Suprapubic skin (tissue), 4 donors: ENCODE data around the gene CLEC7A. TPM values are rescaled to one million over a fixed set of nuclear protein-coding genes. Genes with fewer than 3 reads are reported as not detected.

Experiments used
- DNase-seq, 2 donors: peaks; one replicate each; pipeline ENCODE4 v3.0.0-alpha.2; 2019; ENCODE audit warnings: low spot score in 2 of 2
- H3K27ac ChIP-seq: fragments of 200-600 bp; sonication (generic); one replicate; pipeline ENCODE4 v1.5.1; 2019
- H3K27me3 ChIP-seq: fragments of 200-600 bp; sonication (generic); one replicate; pipeline ENCODE4 v1.5.1; 2019
- H3K36me3 ChIP-seq: fragments of 200-600 bp; sonication (generic); one replicate; pipeline ENCODE4 v1.5.1; 2019
- H3K4me1 ChIP-seq: fragments of 200-600 bp; sonication (generic); one replicate; pipeline ENCODE4 v1.5.1; 2019
- H3K4me3 ChIP-seq: fragments of 200-600 bp; sonication (generic); one replicate; pipeline ENCODE4 v1.5.1; 2019; ENCODE audit warnings: mild to moderate bottlenecking
- H3K9me3 ChIP-seq: fragments of 200-600 bp; sonication (generic); one replicate; pipeline ENCODE4 v1.5.1; 2019
- EP300 ChIP-seq: sonication (generic); formaldehyde crosslinking; IDR thresholded peaks from one replicate; pipeline ENCODE4 v1.6.1; 2017; ENCODE audit warnings: antibody characterized with exemption
- POLR2A ChIP-seq, 2 donors: fragments of 450-650 bp; IDR thresholded peaks; one replicate each; pipeline ENCODE4 v1.6.1; 2017; ENCODE audit warnings: antibody characterized with exemption in 2 of 2, mild to moderate bottlenecking in 2 of 2, moderate library complexity in 2 of 2
- POLR2AphosphoS5 ChIP-seq, 3 donors: sonication (generic); formaldehyde crosslinking; IDR thresholded peaks; one replicate each; pipeline ENCODE4 v1.6.1; 2017; ENCODE audit warnings: antibody characterized with exemption in 3 of 3
- WGBS: methylation state at CpG from one replicate; pipeline ENCODE4 v1.1.5; 2018; 5-methylcytosine and 5-hydroxymethylcytosine counted together
- total RNA-seq, 4 donors: library from RNA; depleted of rRNA; stranded (reverse); fragments of >200 nt; gene quantifications; one replicate each; pipeline ENCODE4 v1.1.0, GENCODE V29; 2016
- TF ChIP-seq, protein P1 (sequence below), 2 donors: fragments of 200-600 bp in 1 of 2; fragments of 450-650 bp in 1 of 2; sonication (generic) in 1 of 2; IDR thresholded peaks; one replicate each; pipeline ENCODE4 v1.5.1; 2016 to 2019; ENCODE audit warnings: antibody characterized with exemption in 2 of 2, mild to moderate bottlenecking in 1 of 2, moderate library complexity in 1 of 2

CLEC7A gene
- total RNA-seq, 4 donors from 2014 or later, result 3.7 to 6.6 (median 4.1) TPM

GRCh38 chr12:10115311-10115710, 14.7 kb downstream of the CLEC7A start:
- no peaks in the 10 kb centered on the region for H3K36me3 ChIP-seq
- TF ChIP-seq, protein P1, sequence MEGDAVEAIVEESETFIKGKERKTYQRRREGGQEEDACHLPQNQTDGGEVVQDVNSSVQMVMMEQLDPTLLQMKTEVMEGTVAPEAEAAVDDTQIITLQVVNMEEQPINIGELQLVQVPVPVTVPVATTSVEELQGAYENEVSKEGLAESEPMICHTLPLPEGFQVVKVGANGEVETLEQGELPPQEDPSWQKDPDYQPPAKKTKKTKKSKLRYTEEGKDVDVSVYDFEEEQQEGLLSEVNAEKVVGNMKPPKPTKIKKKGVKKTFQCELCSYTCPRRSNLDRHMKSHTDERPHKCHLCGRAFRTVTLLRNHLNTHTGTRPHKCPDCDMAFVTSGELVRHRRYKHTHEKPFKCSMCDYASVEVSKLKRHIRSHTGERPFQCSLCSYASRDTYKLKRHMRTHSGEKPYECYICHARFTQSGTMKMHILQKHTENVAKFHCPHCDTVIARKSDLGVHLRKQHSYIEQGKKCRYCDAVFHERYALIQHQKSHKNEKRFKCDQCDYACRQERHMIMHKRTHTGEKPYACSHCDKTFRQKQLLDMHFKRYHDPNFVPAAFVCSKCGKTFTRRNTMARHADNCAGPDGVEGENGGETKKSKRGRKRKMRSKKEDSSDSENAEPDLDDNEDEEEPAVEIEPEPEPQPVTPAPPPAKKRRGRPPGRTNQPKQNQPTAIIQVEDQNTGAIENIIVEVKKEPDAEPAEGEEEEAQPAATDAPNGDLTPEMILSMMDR (IDR thresholded peaks at IDR 0.05), result no peak
- TF ChIP-seq POLR2A (IDR thresholded peaks at IDR 0.05), result no peak
- no peak for TF ChIP-seq POLR2AphosphoS5 (IDR thresholded peaks at IDR 0.05)
- no peak for TF ChIP-seq EP300
- no peak for DNase-seq
- WGBS, result 96% methylated on average over 15 of the region's 15 CpGs
- H3K27ac ChIP-seq, result no peak overlapping the region
- H3K4me3 ChIP-seq, result no peak overlapping the region
- H3K9me3 ChIP-seq, result peaks cover 3% of the 10 kb centered on the region
- no peaks in the 10 kb centered on the region for H3K27me3 ChIP-seq
- H3K4me1 ChIP-seq, result no peaks in the 10 kb centered on the region

- 62% methylated on average over 1 of the region's 1 CpG for WGBS
- no peaks in the 10 kb centered on the region for H3K36me3 ChIP-seq
These were observed 16.1 kb downstream of the CLEC7A start for GRCh38 chr12:10113920-10114319.

GRCh38 chr12:10113075-10113474, 16.9 kb downstream of the CLEC7A start:
- 83% methylated on average over 1 of the region's 1 CpG for WGBS

More at GRCh38 chr12:10113920-10114319, 16.1 kb downstream of the CLEC7A start:
- no peak overlapping the region for H3K27ac ChIP-seq
- TF ChIP-seq POLR2AphosphoS5 (IDR thresholded peaks at IDR 0.05) (no peak), EP300 (no peak), POLR2A (IDR thresholded peaks at IDR 0.05) (no peak)
- TF ChIP-seq, protein P1 (IDR thresholded peaks at IDR 0.05), result no peak
- H3K4me3 ChIP-seq, result no peak overlapping the region
- no peak for DNase-seq
- H3K9me3 ChIP-seq, result peaks cover 3% of the 10 kb centered on the region
- H3K27me3 ChIP-seq, result no peaks in the 10 kb centered on the region
- H3K4me1 ChIP-seq, result no peaks in the 10 kb centered on the region

DNA sequence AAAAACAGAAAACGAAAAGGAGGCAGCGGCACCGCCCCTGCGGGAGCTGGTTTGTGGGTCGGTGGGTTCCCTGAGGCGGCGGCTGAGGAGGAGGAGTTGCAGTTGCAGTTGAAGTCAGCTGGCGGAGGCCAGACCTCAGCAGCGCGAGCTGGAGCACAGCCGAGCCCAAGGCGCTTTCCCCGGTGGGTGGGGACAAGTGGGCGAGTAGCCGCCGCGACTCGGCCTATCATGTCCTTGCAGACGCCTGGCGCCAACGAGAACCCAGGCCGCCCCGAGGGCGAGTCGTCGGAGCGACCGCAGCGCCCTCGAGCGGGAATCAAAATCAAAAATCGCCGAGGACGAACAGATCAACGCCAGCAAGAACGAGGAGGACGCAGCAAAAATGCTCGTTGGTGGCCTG, 18.5 kb downstream of the CLEC7A start:
- TF ChIP-seq POLR2AphosphoS5 (IDR thresholded peaks at IDR 0.05) (no peak), POLR2A (IDR thresholded peaks at IDR 0.05) (no peak), EP300 (no peak)
- TF ChIP-seq, protein P1 (IDR thresholded peaks at IDR 0.05), result no peak
- no peak overlapping the region for H3K27ac ChIP-seq
- 95% methylated on average over 37 of the region's 38 CpGs for WGBS

More at GRCh38 chr12:10113075-10113474, 16.9 kb downstream of the CLEC7A start:
- Histone ChIP-seq H3K4me3 (no peak overlapping the region), H3K9me3 (peaks cover 3% of the 10 kb centered on the region), H3K4me1 (no peaks in the 10 kb centered on the region), H3K27ac (no peak overlapping the region), H3K36me3 (no peaks in the 10 kb centered on the region), H3K27me3 (no peaks in the 10 kb centered on the region)
- TF ChIP-seq EP300 (no peak), POLR2A (IDR thresholded peaks at IDR 0.05) (no peak), POLR2AphosphoS5 (IDR thresholded peaks at IDR 0.05) (no peak)
- TF ChIP-seq, protein P1 (IDR thresholded peaks at IDR 0.05), result no peak
- no peak for DNase-seq

DNA sequence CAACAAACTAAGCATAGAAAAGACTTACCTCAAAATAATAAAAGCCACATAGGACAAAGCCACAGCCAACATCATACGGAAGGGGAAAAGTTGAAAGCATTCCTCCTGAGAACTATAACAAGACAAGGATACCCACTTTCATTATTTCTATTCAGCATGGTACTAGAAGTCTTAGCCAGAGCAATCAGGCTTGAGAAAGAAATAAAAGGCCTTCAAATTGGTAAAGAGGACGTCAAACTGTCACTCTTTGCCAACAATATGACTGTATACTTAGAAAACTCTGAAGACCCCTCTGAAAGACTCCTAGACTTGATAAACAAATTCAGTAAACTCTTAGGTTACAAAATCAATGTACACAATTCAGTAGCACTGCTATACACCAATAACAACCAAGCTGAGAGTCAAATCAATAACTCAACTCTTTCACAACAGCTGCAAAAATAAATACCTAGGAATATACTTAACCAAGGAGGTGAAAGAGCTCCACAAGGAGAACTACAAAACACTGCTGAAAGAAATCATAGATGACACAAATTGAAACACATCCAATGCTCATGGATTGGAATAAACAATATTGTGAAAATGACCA, 19.6 kb downstream of the CLEC7A start:
- Histone ChIP-seq H3K27ac (no peak overlapping the region), H3K27me3 (no peaks in the 10 kb centered on the region), H3K9me3 (peaks cover 3% of the 10 kb centered on the region), H3K4me1 (no peaks in the 10 kb centered on the region), H3K4me3 (no peak overlapping the region), H3K36me3 (no peaks in the 10 kb centered on the region)
- TF ChIP-seq POLR2AphosphoS5 (IDR thresholded peaks at IDR 0.05) (no peak), POLR2A (IDR thresholded peaks at IDR 0.05) (no peak), EP300 (no peak)
- TF ChIP-seq, protein P1 (IDR thresholded peaks at IDR 0.05), result no peak
- DNase-seq, result no peak
- 90% methylated on average over 2 of the region's 2 CpGs for WGBS

More for the DNA sequence above, 18.5 kb downstream of the CLEC7A start:
- Histone ChIP-seq H3K9me3 (peaks cover 3% of the 10 kb centered on the region), H3K36me3 (no peaks in the 10 kb centered on the region), H3K27me3 (no peaks in the 10 kb centered on the region), H3K4me1 (no peaks in the 10 kb centered on the region), H3K4me3 (no peak overlapping the region)
- DNase-seq, result no peak
